OCI-M2 (cell line): ENCODE measurements around the gene SLC6A13.
"Not testable (repeated sequence)": the region's sequence is repeated elsewhere in the genome, so short reads cannot be mapped to it uniquely, and the experiment has no call there.

Source experiments
- DNase-seq: peaks from one replicate; lab custom pipeline; 2025; ENCODE audit not compliant: unreplicated experiment; lab: John Stamatoyannopoulos, UW

The SLC6A13 gene

GRCh38 chr12:265096-265495, 2.5 kb upstream of the SLC6A13 start:
- no peak for DNase-seq

GRCh38 chr12:264269-264668, 1.6 kb upstream of the SLC6A13 start:
- DNase-seq = no peak

- DNase-seq = no peak
Observed at GRCh38 chr12:263574-263973, 938 bp upstream of the SLC6A13 start.

- DNase-seq = no peak
Observed at GRCh38 chr12:262113-262512, 523 bp downstream of the SLC6A13 start.

DNA sequence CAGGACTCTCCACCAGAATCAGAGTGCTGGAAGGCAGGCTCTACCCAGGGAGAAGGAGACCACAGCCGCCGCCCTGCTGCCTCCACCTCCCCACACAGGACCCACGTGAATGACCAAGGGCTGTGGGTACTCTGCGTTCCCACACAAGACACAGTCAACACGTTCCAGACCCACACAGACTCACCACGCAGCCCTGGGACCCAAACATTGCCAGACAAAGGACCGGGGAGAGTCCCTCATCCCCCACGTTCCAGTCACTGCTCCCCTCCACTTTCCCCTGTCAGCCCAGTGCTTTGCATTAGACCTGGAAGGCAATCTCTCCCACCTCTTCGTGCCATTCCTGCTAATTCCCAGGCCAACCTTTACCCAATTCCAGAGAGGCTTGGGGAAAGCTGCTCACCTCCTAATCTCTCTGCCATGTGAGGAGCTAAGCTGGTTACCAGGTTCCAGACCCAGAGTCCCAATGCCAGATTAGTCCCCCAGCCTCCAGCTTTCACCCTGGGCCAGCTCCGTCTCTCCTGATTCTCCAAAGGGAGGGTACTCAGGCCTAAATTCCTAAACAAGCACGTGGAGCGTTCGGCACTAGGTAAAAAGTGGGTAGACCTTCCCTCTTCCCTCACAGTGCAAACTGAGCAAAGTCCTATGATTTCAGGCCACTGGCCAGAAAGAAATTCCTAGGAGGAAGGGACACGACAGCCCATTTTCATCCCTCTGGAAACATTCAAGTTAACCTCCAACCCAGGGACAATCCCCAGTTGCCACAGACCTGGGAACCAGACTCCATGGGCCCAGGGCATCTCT, 4.9 kb downstream of the SLC6A13 start:
- no peak for DNase-seq

DNA sequence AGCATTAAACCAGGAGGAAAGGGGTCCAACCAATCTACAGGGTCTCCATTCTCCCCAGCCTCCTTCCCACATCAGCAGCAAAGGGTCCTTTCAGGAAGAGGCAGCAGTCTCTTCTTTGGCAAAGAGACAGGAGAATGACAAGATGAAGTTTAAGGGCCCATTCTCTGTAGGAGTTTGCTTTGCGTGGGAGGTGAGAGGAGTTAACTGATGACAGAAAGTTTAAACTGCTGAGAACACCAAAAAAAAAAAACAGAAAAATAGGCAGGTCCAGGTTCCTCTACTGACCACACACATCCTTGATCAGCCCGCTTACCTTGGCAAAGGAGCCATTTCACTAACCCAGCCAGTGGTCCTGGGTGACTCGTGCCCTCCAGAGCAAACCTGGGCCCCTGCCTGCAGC, 5.7 kb downstream of the SLC6A13 start:
- DNase-seq = no peak

DNA sequence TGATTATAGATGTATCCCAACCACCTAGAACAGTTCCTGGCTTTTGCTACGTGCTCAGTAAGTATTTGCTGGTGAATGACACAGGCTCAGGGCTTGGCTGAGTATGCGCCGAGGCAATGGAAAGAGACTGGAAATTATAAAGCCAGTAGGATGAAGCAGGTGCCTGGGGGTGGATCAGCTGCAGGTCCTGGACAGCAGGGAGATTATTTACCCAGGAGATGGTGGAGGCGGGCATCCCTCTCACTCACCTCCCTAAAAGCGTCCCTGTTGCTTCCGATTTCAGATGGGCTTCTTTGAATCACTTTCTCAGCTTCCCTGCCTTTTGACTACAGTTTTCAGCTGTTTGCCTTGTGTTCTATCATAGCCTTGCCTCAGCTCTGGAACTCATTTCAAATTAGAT, 6.4 kb downstream of the SLC6A13 start:
- no peak for DNase-seq

GRCh38 chr12:254912-255311, 7.7 kb downstream of the SLC6A13 start:
- no peak for DNase-seq

DNA sequence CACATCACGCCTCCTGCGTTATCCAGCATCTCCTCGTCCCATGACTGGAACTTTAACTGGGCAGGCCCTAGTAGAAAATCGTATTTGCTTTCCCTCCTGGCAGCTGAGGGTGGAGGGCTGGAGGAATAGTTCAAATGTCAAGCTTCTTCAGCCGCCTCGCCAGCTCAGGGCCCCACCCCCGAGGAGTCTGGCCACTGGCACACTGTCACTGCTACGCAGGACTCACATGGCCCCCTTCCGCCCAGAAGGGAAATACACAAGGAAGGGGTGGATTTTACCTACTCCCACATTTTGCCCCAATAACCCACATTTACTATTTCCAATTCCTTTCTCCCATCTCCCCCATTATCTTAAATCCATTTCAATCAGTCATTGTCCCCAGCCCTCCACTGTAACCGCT, 8.6 kb downstream of the SLC6A13 start:
- DNase-seq = no peak

- DNase-seq = no peak
Observed at GRCh38 chr12:253116-253831, 9.4 kb downstream of the SLC6A13 start.

- no peak for DNase-seq
Observed at GRCh38 chr12:252636-253035, 10.0 kb downstream of the SLC6A13 start.

GRCh38 chr12:247271-247670, 15.4 kb downstream of the SLC6A13 start:
- DNase-seq = no peak

DNA sequence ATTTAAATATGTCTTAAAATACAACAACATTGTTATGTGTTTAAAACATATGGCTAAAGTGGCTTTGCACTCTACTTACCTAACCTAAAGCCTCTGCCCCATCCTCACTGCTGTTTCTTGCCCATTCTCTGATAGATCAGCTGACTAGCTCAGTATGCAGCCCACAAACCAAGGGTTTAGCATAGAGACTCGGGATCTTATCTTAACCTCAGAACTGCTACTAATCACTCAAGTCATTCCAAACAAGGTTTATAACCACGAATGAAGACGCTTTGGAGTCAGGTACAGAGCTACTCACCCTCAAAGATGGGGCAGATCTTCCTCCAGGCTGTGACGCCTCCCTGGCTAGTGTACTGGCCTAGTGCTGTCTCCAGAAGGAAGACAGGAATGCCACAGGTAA, 19.3 kb downstream of the SLC6A13 start:
- no peak for DNase-seq

- DNase-seq = no peak
Observed at GRCh38 chr12:242496-242895, 20.1 kb downstream of the SLC6A13 start.

GRCh38 chr12:241266-241665, 21.4 kb downstream of the SLC6A13 start:
- no peak for DNase-seq

DNA sequence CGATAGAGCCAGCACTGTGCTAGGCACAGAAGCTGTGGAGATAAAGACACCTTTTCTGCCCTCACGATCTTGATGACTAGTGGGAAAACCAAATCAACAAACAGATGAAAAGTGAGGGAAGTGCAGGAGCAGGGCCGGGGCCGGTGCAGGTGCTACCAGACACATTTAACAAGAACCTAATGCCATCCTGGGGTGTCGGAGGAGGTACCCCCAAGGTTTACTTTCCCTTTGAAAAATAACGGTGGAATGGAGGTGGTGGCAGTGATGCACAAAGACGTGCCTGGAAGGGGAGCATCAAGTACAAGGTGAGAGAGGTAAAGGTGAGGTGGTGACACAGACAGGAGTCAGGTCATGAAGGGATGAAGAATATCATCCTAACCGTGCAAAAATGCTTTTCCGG, 22.1 kb downstream of the SLC6A13 start:
- DNase-seq = no peak

GRCh38 chr12:238736-239398, 23.8 kb downstream of the SLC6A13 start:
- no peak for DNase-seq

DNA sequence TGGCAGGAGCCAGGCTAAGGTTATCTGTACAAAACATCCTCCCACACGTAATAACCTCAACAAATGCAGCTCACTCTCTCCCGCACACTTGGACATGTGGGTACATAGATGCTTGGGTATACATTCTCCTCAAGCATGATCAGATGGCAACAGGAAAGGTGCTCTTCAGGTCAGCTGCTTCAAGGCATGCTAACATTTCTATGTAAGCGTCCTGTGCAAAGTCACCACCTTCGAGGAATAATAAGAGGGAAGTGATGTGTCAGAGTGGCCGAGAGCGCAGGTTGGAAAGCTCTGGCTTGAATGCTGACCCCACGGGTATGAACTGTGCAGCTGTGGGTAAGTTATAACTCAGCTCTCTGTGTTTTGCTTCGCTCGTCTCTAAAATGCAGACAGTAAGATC, 24.5 kb downstream of the SLC6A13 start:
- no peak for DNase-seq

DNA sequence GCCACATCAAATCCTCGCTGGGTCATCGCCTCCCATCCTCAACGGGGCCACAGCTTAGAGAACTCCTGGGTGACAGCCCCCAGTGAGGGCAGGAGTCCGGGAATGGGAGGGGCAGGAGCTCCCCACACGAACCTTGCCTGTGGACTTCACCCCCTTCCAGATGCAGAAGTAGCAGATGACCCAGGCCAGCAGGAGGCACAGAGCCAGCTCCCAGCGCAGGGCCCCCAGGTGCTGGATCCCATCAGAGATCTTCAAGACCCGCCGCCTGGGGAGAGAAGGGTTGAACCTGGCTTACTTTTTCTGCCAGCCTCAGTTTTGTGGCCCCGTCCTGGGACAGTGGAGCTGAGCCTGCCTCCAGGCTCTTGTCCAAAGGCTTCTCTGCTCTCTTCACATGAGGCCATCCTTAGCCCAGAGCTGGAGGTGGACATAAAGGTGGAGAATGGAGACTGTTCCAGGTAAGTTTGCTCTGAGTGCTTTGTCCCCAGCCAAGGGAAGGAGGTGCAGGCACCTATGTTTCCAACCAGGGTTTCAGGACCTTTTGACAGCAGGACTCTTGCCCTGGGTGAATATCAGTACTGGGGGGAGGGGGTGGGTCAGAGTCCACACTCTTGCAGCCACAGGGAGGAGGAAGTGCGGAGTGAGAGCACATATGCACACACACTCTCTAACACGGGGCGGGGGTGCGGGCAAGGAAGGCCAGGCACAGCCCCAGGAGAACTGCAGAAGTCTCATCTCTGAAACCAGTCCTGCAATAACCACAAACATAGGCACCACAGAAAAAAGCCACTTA, 25.4 kb downstream of the SLC6A13 start:
- no peak for DNase-seq

DNA sequence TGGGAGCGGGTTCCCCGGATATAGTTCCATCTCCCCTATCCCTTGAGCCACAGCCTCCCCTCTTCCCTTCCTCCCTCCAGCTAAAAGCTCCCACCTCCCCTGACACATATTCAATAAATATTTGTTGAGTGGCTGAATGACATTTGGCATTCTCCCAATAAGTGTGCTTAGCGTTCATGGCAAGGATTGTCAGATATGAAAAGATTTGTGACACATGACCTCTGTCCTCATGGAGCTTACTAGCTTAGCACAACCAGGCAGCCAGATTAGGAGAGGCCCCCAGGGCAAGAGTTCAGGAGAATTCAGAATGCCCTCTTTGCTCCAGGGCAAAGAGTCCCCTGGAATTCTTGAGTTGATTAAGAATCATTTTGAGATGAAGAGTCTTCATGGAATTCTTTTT, 26.2 kb downstream of the SLC6A13 start:
- no peak for DNase-seq

- not testable (repeated sequence) for DNase-seq
Observed at GRCh38 chr12:235967-236366, 26.7 kb downstream of the SLC6A13 start.
